ENCODE data around the gene TMEM190.

- TF ChIP-seq POLR2A (IDR thresholded peaks at IDR 0.05) (no peak), CTCF (IDR thresholded peaks at IDR 0.05) (no peak)
Measured at GRCh38 chr19:55391191-55391670, 14.6 kb downstream of the TMEM190 start.
